Measurements from ENCODE around the gene FAM229A.
"Not testable (repeated sequence)": the region's sequence is repeated elsewhere in the genome, so short reads cannot be mapped to it uniquely, and the experiment has no call there.

The FAM229A gene

GRCh38 chr1:32362474-32363313 lies at the start of gene FAM229A, which contains the start of gene TSSK3:
FAM229A (minus strand) TSS chr1:32362485; CDS start chr1:32362091, 394 bp downstream.
TSSK3 (plus strand) TSS chr1:32362539; CDS start chr1:32362702, 163 bp downstream.
- peak within 1 kb of the TSS; percentile 78 for H3K4me3 Mint-ChIP-seq
- peak within 1 kb of the TSS; percentile 76 for H3K27ac Mint-ChIP-seq (ENCODE audit: low read depth)
- peaks cover 20% of the 10 kb centered on the region for H3K36me3 Mint-ChIP-seq (ENCODE audit: insufficient read depth)
- no peaks in the 10 kb centered on the region for H3K9me3 Mint-ChIP-seq
- DNase-seq (ENCODE audit: low spot score in 2 of 2) (no peak), ATAC-seq (replicated peaks; ENCODE audit: extremely low read depth, poor library complexity, severe bottlenecking) (no peak)
- H3K27me3 Mint-ChIP-seq: peaks cover 10% of the 10 kb centered on the region
- peaks cover 22% of the 10 kb centered on the region for H3K4me1 Mint-ChIP-seq

- ATAC-seq (replicated peaks; ENCODE audit: extremely low read depth, poor library complexity, severe bottlenecking) (no peak), DNase-seq (ENCODE audit: low spot score in 2 of 2) (no peak)
- Mint-ChIP-seq H3K27ac (ENCODE audit: low read depth) (no peak overlapping the region), H3K27me3 (peaks cover 10% of the 10 kb centered on the region), H3K4me1 (peaks cover 6% of the 10 kb centered on the region), H3K4me3 (no peak overlapping the region), H3K9me3 (no peaks in the 10 kb centered on the region), H3K36me3 (ENCODE audit: insufficient read depth) (no peaks in the 10 kb centered on the region)
These were observed 49.0 kb upstream of the FAM229A start for GRCh38 chr1:32411261-32411660.

GRCh38 chr1:32406629-32407111 lies 44.4 kb upstream of the FAM229A start:
- H3K4me3 Mint-ChIP-seq: no peak overlapping the region
- ATAC-seq (replicated peaks; ENCODE audit: extremely low read depth, poor library complexity, severe bottlenecking) (no peak), DNase-seq (ENCODE audit: low spot score in 2 of 2) (no peak)
- no peaks in the 10 kb centered on the region for H3K9me3 Mint-ChIP-seq
- no peaks in the 10 kb centered on the region for H3K4me1 Mint-ChIP-seq
- no peaks in the 10 kb centered on the region for H3K36me3 Mint-ChIP-seq (ENCODE audit: insufficient read depth)
- H3K27ac Mint-ChIP-seq (ENCODE audit: low read depth): no peak overlapping the region
- no peaks in the 10 kb centered on the region for H3K27me3 Mint-ChIP-seq

GRCh38 chr1:32405672-32406467 lies 43.6 kb upstream of the FAM229A start:
- Mint-ChIP-seq H3K27ac (ENCODE audit: low read depth) (no peak overlapping the region), H3K27me3 (no peaks in the 10 kb centered on the region), H3K4me1 (peaks cover 1% of the 10 kb centered on the region), H3K36me3 (ENCODE audit: insufficient read depth) (no peaks in the 10 kb centered on the region), H3K9me3 (no peaks in the 10 kb centered on the region), H3K4me3 (no peak overlapping the region)
- DNase-seq (ENCODE audit: low spot score in 2 of 2): no peak
- no peak for ATAC-seq (replicated peaks; ENCODE audit: extremely low read depth, poor library complexity, severe bottlenecking)

- DNase-seq (ENCODE audit: low spot score in 2 of 2) (no peak), ATAC-seq (replicated peaks; ENCODE audit: extremely low read depth, poor library complexity, severe bottlenecking) (no peak)
- H3K4me1 Mint-ChIP-seq: peaks cover 5% of the 10 kb centered on the region
- no peaks in the 10 kb centered on the region for H3K36me3 Mint-ChIP-seq (ENCODE audit: insufficient read depth)
- H3K9me3 Mint-ChIP-seq: no peaks in the 10 kb centered on the region
- H3K4me3 Mint-ChIP-seq: no peak overlapping the region
- H3K27ac Mint-ChIP-seq (ENCODE audit: low read depth): no peak overlapping the region
- no peaks in the 10 kb centered on the region for H3K27me3 Mint-ChIP-seq
These were observed 42.7 kb upstream of the FAM229A start for GRCh38 chr1:32404946-32405345.

- ATAC-seq (replicated peaks; ENCODE audit: extremely low read depth, poor library complexity, severe bottlenecking) (no peak), DNase-seq (ENCODE audit: low spot score in 2 of 2) (peak in 1 of 2 donors; percentile 33)
- Mint-ChIP-seq H3K4me3 (no peak overlapping the region), H3K9me3 (no peaks in the 10 kb centered on the region), H3K36me3 (ENCODE audit: insufficient read depth) (peaks cover 3% of the 10 kb centered on the region), H3K27ac (ENCODE audit: low read depth) (no peak overlapping the region), H3K4me1 (peaks cover 5% of the 10 kb centered on the region), H3K27me3 (no peaks in the 10 kb centered on the region)
These were observed 38.8 kb upstream of the FAM229A start for GRCh38 chr1:32400876-32401631.

GRCh38 chr1:32399843-32400242 lies 37.6 kb upstream of the FAM229A start:
- DNase-seq (ENCODE audit: low spot score in 2 of 2): no peak
- Mint-ChIP-seq H3K36me3 (ENCODE audit: insufficient read depth) (peaks cover 3% of the 10 kb centered on the region), H3K4me3 (no peak overlapping the region), H3K27ac (ENCODE audit: low read depth) (no peak overlapping the region), H3K4me1 (peaks cover 11% of the 10 kb centered on the region), H3K9me3 (no peaks in the 10 kb centered on the region), H3K27me3 (no peaks in the 10 kb centered on the region)
- ATAC-seq (replicated peaks; ENCODE audit: extremely low read depth, poor library complexity, severe bottlenecking): no peak

- DNase-seq (ENCODE audit: low spot score in 2 of 2): no peak
- no peak for ATAC-seq (replicated peaks; ENCODE audit: extremely low read depth, poor library complexity, severe bottlenecking)
- no peaks in the 10 kb centered on the region for H3K27me3 Mint-ChIP-seq
- H3K9me3 Mint-ChIP-seq: no peaks in the 10 kb centered on the region
- H3K27ac Mint-ChIP-seq (ENCODE audit: low read depth): no peak overlapping the region
- H3K4me1 Mint-ChIP-seq: peaks cover 22% of the 10 kb centered on the region
- H3K4me3 Mint-ChIP-seq: no peak overlapping the region
- H3K36me3 Mint-ChIP-seq (ENCODE audit: insufficient read depth): peaks cover 14% of the 10 kb centered on the region
These were observed 36.1 kb upstream of the FAM229A start for GRCh38 chr1:32398401-32398800.

- peaks cover 31% of the 10 kb centered on the region for H3K4me1 Mint-ChIP-seq
- H3K27me3 Mint-ChIP-seq; DNase-seq (ENCODE audit: low spot score in 2 of 2); H3K9me3 Mint-ChIP-seq; H3K27ac Mint-ChIP-seq (ENCODE audit: low read depth); H3K4me3 Mint-ChIP-seq; ATAC-seq (replicated peaks; ENCODE audit: extremely low read depth, poor library complexity, severe bottlenecking): not testable (repeated sequence)
- peaks cover 14% of the 10 kb centered on the region for H3K36me3 Mint-ChIP-seq (ENCODE audit: insufficient read depth)
These were observed 34.2 kb upstream of the FAM229A start for GRCh38 chr1:32396524-32396923.

- DNase-seq (ENCODE audit: low spot score in 2 of 2) (no peak), ATAC-seq (replicated peaks; ENCODE audit: extremely low read depth, poor library complexity, severe bottlenecking) (no peak)
- no peaks in the 10 kb centered on the region for H3K27me3 Mint-ChIP-seq
- H3K4me3 Mint-ChIP-seq: peak overlapping the region; percentile 92
- no peaks in the 10 kb centered on the region for H3K9me3 Mint-ChIP-seq
- peaks cover 14% of the 10 kb centered on the region for H3K36me3 Mint-ChIP-seq (ENCODE audit: insufficient read depth)
- peak overlapping the region; percentile 98 for H3K27ac Mint-ChIP-seq (ENCODE audit: low read depth)
- H3K4me1 Mint-ChIP-seq: peaks cover 26% of the 10 kb centered on the region
These were observed 32.7 kb upstream of the FAM229A start for GRCh38 chr1:32394890-32395432.

- no peaks in the 10 kb centered on the region for H3K9me3 Mint-ChIP-seq
- H3K4me3 Mint-ChIP-seq: peak within 1 kb of the TSS; percentile 92
- peak within 1 kb of the TSS; percentile 98 for H3K27ac Mint-ChIP-seq (ENCODE audit: low read depth)
- no peaks in the 10 kb centered on the region for H3K27me3 Mint-ChIP-seq
- peaks cover 26% of the 10 kb centered on the region for H3K4me1 Mint-ChIP-seq
- peaks cover 14% of the 10 kb centered on the region for H3K36me3 Mint-ChIP-seq (ENCODE audit: insufficient read depth)
- DNase-seq (ENCODE audit: low spot score in 2 of 2): peak; percentile 98 to 99
- ATAC-seq (replicated peaks; ENCODE audit: extremely low read depth, poor library complexity, severe bottlenecking): peak; percentile 97
These were observed 32.0 kb upstream of the FAM229A start, which contains the start of gene BSDC1 for GRCh38 chr1:32394141-32394889. BSDC1 (minus strand) TSS chr1:32394441; CDS start chr1:32394414, 27 bp downstream.

Measured in central memory CD8-positive, alpha-beta T cell (primary cell).